OCI-LY7 (cell line): ENCODE results near the gene PRSS50.

Experiments used
- CTCF ChIP-seq: fragments of 200-600 bp; sonication (generic); conservative IDR thresholded peaks from 2 replicates; pipeline ENCODE4 v1.5.1; 2014; ENCODE audit warnings: mild to moderate bottlenecking, antibody characterized with exemption, low read length, moderate library complexity, mixed read lengths
- EZH2phosphoT487 ChIP-seq: fragments of 200-600 bp; sonication (generic); IDR thresholded peaks from 2 replicates; pipeline ENCODE4 v1.6.1; 2018; ENCODE audit warnings: low read depth, borderline replicate concordance, mild to moderate bottlenecking, mixed run types, antibody characterized with exemption, low read length, moderate library complexity, mixed read lengths

- TF ChIP-seq CTCF (no peak), EZH2phosphoT487 (no peak)
These were observed 5.2 kb downstream of the PRSS50 start for GRCh38 chr3:46712191-46713049.
